Fibroblast of mammary gland (primary cell): ENCODE measurements around the gene ZSCAN5C.
"Not testable (repeated sequence)": the region's sequence is repeated elsewhere in the genome, so short reads cannot be mapped to it uniquely, and the experiment has no call there.

Experiments used
- DNase-seq: peaks from one replicate; pipeline ENCODE4 v3.0.0-alpha.2; 2010; ENCODE audit warnings: low read depth
- H3K4me3 ChIP-seq: 2 replicates; pipeline ENCODE4 v1.5.1; 2011; ENCODE audit warnings: low read depth, mild to moderate bottlenecking, low read length, moderate library complexity; ENCODE audit not compliant: control insufficient read depth
- CTCF ChIP-seq: conservative IDR thresholded peaks from 2 replicates; pipeline ENCODE4 v1.5.1; 2011; ENCODE audit warnings: low read depth, low read length, inconsistent platforms; ENCODE audit not compliant: control insufficient read depth, insufficient read depth

ZSCAN5C gene

GRCh38 chr19:56217039-56217949 lies 15.2 kb downstream of the ZSCAN5C start:
- H3K4me3 ChIP-seq: peak overlapping the region; percentile 6
- no peak for TF ChIP-seq CTCF
- peak; percentile 12 for DNase-seq

GRCh38 chr19:56218961-56219360 lies 16.9 kb downstream of the ZSCAN5C start:
- no peak for TF ChIP-seq CTCF
- no peak overlapping the region for H3K4me3 ChIP-seq
- DNase-seq: no peak

- not testable (repeated sequence) for H3K4me3 ChIP-seq
- peak; percentile 5 for DNase-seq
- peak; percentile 24 for TF ChIP-seq CTCF
Observed at GRCh38 chr19:56221442-56221841, 19.4 kb downstream of the ZSCAN5C start.

GRCh38 chr19:56221851-56222250 lies 19.8 kb downstream of the ZSCAN5C start:
- DNase-seq: no peak
- H3K4me3 ChIP-seq: no peak overlapping the region
- no peak for TF ChIP-seq CTCF

GRCh38 chr19:56222901-56223300 lies 20.8 kb downstream of the ZSCAN5C start:
- TF ChIP-seq CTCF: no peak
- no peak overlapping the region for H3K4me3 ChIP-seq
- no peak for DNase-seq

GRCh38 chr19:56223481-56223880 lies 21.4 kb downstream of the ZSCAN5C start:
- DNase-seq: no peak
- no peak for TF ChIP-seq CTCF
- H3K4me3 ChIP-seq: no peak overlapping the region
